GM23248 (cell line): ENCODE data around the gene ANAPC1.
"Not testable (repeated sequence)": the region's sequence is repeated elsewhere in the genome, so short reads cannot be mapped to it uniquely, and the experiment has no call there.

Experiments
- EZH2 ChIP-seq: fragments of 200-600 bp; sonication (generic); IDR thresholded peaks from 2 replicates; pipeline ENCODE4 v1.6.1; 2018; ENCODE audit warnings: antibody characterized with exemption, mild to moderate bottlenecking; ENCODE audit not compliant: insufficient read depth, poor library complexity, severe bottlenecking
- EZH2phosphoT487 ChIP-seq: fragments of 200-600 bp; sonication (generic); IDR thresholded peaks from 2 replicates; pipeline ENCODE4 v1.6.1; 2018; ENCODE audit warnings: antibody characterized with exemption, moderate library complexity, mild to moderate bottlenecking, low read depth; ENCODE audit not compliant: insufficient read depth

DNA sequence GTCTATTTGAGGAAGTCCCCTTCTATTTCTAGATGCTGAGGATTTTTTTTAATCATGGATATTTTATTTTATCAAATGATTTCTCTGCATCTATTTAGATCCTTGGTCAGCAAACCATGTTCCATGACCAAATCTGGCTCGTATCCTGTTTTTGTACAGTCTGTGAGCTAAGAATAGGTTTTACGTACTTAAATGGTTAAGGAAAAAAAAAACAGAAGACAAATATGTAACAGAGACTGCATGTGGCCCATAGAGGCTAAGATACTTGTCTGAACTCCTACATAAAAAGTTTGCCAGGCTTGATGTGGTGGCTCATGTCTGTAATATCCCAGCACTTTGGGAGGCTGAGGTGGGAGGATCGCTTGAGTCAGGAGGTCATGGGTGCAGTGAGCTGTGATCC is 31.4 kb downstream of the ANAPC1 start:
- not testable (repeated sequence) for TF ChIP-seq EZH2phosphoT487, EZH2
